ENCODE results near the gene LRRC14B. TPM values are rescaled to one million over a fixed set of nuclear protein-coding genes. Genes with fewer than 3 reads are reported as not detected.
A peak's percentile ranks its signal among the peaks of the same experiment; 100 is the strongest.

The LRRC14B gene
- total and polyA plus RNA-seq, 3 donors from 2014 or later: 0.33 to 0.94 (median 0.93) TPM

DNA sequence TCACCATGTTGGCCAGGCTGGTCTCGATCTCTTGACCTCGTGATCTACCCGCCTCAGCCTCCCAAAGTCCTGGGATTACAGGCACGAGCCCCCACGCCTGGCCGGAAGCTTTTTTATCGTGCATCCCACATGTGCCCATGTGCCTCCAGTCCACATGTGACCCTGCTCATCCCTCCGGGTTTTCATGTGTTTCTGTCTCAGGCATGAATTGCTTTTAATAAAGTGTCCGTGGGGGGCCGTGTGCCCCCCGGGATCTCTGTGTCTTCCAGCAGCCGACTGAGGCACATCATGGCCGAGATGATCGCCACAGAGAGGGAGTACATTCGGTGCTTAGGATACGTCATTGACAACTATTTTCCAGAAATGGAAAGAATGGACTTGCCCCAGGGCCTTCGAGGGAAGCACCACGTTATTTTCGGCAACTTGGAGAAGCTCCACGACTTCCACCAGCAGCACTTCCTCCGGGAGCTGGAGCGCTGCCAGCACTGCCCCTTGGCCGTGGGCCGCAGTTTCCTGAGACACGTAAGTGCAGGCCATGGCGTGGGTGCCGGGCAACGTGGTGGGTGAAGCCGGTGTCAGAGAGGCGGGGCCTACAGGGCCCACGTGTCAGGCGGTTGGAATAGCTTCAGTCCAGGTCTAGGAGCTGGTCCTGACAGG, 22.1 kb upstream of the LRRC14B start:
- Histone ChIP-seq H3K36me3 (ENCODE audit: low read depth, missing control alignments) (no peaks in the 10 kb centered on the region), H3K4me3 (no peak overlapping the region), H3K4me1 (peaks cover 11% of the 10 kb centered on the region), H3K27me3 (no peaks in the 10 kb centered on the region), H3K9me3 (no peaks in the 10 kb centered on the region), H3K27ac (no peak overlapping the region)
- WGBS, 2 donors: 59 to 78% methylated on average over 28 to 32 of the region's 32 CpGs
- intact Hi-C loops (cut with DNase I; ENCODE audit: low total_unique reads): no loop called here
- TF ChIP-seq POLR2A (IDR thresholded peaks at IDR 0.05): no peak
- TF ChIP-seq, protein P1, sequence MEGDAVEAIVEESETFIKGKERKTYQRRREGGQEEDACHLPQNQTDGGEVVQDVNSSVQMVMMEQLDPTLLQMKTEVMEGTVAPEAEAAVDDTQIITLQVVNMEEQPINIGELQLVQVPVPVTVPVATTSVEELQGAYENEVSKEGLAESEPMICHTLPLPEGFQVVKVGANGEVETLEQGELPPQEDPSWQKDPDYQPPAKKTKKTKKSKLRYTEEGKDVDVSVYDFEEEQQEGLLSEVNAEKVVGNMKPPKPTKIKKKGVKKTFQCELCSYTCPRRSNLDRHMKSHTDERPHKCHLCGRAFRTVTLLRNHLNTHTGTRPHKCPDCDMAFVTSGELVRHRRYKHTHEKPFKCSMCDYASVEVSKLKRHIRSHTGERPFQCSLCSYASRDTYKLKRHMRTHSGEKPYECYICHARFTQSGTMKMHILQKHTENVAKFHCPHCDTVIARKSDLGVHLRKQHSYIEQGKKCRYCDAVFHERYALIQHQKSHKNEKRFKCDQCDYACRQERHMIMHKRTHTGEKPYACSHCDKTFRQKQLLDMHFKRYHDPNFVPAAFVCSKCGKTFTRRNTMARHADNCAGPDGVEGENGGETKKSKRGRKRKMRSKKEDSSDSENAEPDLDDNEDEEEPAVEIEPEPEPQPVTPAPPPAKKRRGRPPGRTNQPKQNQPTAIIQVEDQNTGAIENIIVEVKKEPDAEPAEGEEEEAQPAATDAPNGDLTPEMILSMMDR (IDR thresholded peaks at IDR 0.05): no peak
- DNase-seq: no peak

DNA sequence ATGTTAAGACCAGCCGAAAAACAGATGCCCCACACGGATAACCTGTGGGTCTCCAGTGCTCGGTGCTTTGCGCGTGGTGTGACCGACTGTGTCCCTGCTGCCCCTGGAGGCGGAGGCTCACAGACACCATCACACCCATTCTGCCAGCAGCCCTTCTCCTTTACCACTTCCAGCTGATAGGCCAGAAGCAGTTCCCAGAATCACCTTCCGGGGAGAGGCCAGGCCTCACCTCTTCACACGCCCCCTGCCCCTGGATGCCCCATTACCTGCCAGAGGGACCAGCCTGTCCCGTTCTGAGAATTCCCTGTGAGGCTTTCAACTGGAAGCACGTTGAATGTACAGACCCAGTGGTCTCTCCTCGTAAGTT, 21.6 kb upstream of the LRRC14B start:
- no peak for DNase-seq
- 89 to 96% methylated on average over 5 to 12 of the region's 12 CpGs for WGBS, 2 donors
- Histone ChIP-seq H3K36me3 (ENCODE audit: low read depth, missing control alignments) (no peaks in the 10 kb centered on the region), H3K27ac (no peak overlapping the region), H3K4me1 (peaks cover 11% of the 10 kb centered on the region), H3K27me3 (no peaks in the 10 kb centered on the region), H3K9me3 (no peaks in the 10 kb centered on the region), H3K4me3 (no peak overlapping the region)
- intact Hi-C loops (cut with DNase I; ENCODE audit: low total_unique reads): no loop called here
- TF ChIP-seq POLR2A (IDR thresholded peaks at IDR 0.05): no peak
- TF ChIP-seq, protein P1 (IDR thresholded peaks at IDR 0.05): no peak

DNA sequence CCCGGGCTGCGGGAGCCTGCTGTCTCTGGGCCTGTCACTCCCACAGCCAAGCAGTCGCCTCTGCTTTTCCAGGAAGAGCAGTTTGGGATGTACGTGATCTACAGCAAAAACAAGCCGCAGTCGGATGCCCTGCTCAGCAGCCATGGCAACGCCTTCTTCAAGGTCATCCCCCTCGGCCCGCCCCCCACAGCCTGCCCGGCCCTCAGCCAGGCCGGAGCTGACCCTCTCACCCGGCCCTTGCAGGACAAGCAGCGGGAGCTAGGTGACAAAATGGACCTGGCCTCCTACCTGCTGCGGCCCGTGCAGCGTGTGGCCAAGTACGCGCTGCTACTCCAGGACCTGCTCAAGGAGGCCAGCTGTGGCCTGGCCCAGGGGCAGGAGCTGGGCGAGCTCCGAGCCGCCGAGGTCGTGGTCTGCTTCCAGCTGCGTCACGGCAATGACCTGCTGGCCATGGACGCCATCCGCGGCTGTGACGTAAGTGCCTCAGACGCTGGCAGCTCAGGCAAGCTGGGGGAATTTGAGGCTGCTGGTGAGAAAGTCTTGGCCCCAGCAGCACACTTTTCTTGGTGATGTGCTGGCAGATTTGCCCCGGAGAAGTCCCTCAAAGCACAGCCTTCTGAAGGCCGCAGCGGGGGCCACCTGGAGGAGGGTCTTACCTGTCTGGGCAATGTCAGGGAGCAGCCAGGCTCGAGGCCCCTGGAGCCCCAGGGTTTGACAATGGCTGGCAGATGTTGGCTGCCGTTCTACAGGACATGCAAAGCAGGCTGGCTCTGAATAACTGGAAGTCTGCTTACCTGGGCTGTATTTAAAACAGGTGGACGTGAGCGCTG, 20.1 kb upstream of the LRRC14B start:
- Histone ChIP-seq H3K4me1 (peaks cover 11% of the 10 kb centered on the region), H3K4me3 (no peak overlapping the region), H3K27ac (no peak overlapping the region), H3K27me3 (no peaks in the 10 kb centered on the region), H3K9me3 (no peaks in the 10 kb centered on the region), H3K36me3 (ENCODE audit: low read depth, missing control alignments) (no peaks in the 10 kb centered on the region)
- DNase-seq: peak; percentile 59
- TF ChIP-seq, protein P1 (IDR thresholded peaks at IDR 0.05): no peak
- no peak for TF ChIP-seq POLR2A (IDR thresholded peaks at IDR 0.05)
- intact Hi-C loops (cut with DNase I; ENCODE audit: low total_unique reads): no loop called here
- WGBS, 2 donors: 48 to 58% methylated on average over 11 to 32 of the region's 37 CpGs

DNA sequence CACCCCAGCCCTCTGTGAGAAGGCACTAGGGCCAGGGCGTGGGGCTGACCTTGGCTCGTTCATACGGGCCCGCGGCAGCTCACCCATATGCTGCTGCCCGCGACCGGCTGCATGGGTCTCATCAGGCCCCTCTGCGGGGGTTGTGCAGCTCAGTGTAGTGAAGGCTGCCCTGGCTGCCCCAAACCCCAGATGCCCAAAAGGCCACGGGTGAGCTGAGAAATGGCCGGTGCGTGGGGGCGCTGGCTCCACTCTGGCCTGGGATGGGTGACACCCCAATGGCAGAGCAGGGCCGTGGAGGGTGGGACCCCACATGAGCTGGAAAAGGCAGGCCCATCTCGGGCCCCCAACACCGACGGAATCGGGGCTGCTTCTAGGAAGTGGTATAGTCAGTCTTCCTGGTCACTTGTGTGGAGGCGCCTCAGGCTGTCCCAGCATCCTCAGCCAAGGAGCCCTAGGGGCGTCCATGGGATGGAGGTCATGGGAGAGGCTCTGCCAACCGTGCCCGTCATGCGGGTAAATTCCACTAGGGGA, 19.4 kb upstream of the LRRC14B start:
- H3K9me3 ChIP-seq: no peaks in the 10 kb centered on the region
- no peaks in the 10 kb centered on the region for H3K27me3 ChIP-seq
- no peaks in the 10 kb centered on the region for H3K36me3 ChIP-seq (ENCODE audit: low read depth, missing control alignments)
- H3K27ac ChIP-seq: no peak overlapping the region
- TF ChIP-seq POLR2A (IDR thresholded peaks at IDR 0.05): no peak
- TF ChIP-seq, protein P1 (IDR thresholded peaks at IDR 0.05): no peak
- H3K4me3 ChIP-seq: no peak overlapping the region
- WGBS, 2 donors: 88% methylated on average over 14 to 23 of the region's 23 CpGs
- DNase-seq: no peak
- H3K4me1 ChIP-seq: peaks cover 11% of the 10 kb centered on the region
- intact Hi-C loops (cut with DNase I; ENCODE audit: low total_unique reads): no loop called here

All from testis (tissue), 3 donors.